Psoas muscle (tissue), 8 donors: ENCODE measurements around the gene OAF. TPM values are rescaled to one million over a fixed set of nuclear protein-coding genes. Genes with fewer than 3 reads are reported as not detected.

Experiments
- ATAC-seq, 4 donors: fragments of 200-7000 bp; cut with Tn5 transposase; one replicate each; pipeline ENCODE4 v1.9.1; 2020; ENCODE audit warnings: moderate library complexity in 3 of 4, mild to moderate bottlenecking in 2 of 4
- DNase-seq, 2 donors: peaks; one replicate each; pipeline ENCODE4 v3.0.0-alpha.2; 2020
- H3K27ac ChIP-seq: fragments of 200-600 bp; one replicate; pipeline ENCODE4 v1.8.0; 2022
- H3K27me3 ChIP-seq, 3 donors: fragments of 200-600 bp in 1 of 3; one replicate each; pipeline versions ENCODE4 v1.6.1 to v1.8.0; 2013 to 2022; ENCODE audit warnings: low read length in 2 of 3, mild to moderate bottlenecking in 2 of 3, moderate library complexity in 1 of 3; ENCODE audit not compliant: insufficient read depth in 3 of 3
- H3K36me3 ChIP-seq, 2 donors: fragments of 200-600 bp in 1 of 2; one replicate each; pipeline versions ENCODE4 v1.6.1 to v1.8.0; 2013 to 2022; ENCODE audit warnings: low read depth in 1 of 2, mild to moderate bottlenecking in 1 of 2, moderate library complexity in 1 of 2; ENCODE audit not compliant: insufficient read depth in 1 of 2
- H3K4me1 ChIP-seq: fragments of 200-600 bp; one replicate; pipeline ENCODE4 v1.8.0; 2022
- H3K4me3 ChIP-seq: fragments of 200-600 bp; one replicate; pipeline ENCODE4 v1.8.0; 2022; ENCODE audit warnings: mild to moderate bottlenecking
- H3K9me3 ChIP-seq: fragments of 200-600 bp; one replicate; pipeline ENCODE4 v1.8.0; 2022
- WGBS, 3 donors: extraction: QIAGEN DNeasy Blood & Tissue Kit; methylation state at CpG; one replicate each; pipeline versions ENCODE4 v1.1.6 to v1.1.7; 2013; 5-methylcytosine and 5-hydroxymethylcytosine counted together
- intact Hi-C, 2 donors: fragments of 100-400 bp; cut with DNase I; formaldehyde crosslinking; loops; one replicate each; pipeline versions ENCODE4 v1.11.0 to v1.14.2; 2022
- polyA plus RNA-seq, 3 donors: library from polyadenylated mRNA; stranded (reverse); fragments of 200-250 nt; gene quantifications; one replicate each; pipeline ENCODE4 v1.2.3, GENCODE V29; 2013
- total RNA-seq, 4 donors: library from RNA; stranded (reverse); fragmentation: NEBNext Ultra II Directional in 2 of 4; extraction: Animal tissue kit (Norgen Biotek cat#: 25700) in 2 of 4; gene quantifications; one replicate each; pipeline versions ENCODE4 v1.2.1 to v1.2.4, GENCODE V29; 2021 to 2023
- TF ChIP-seq, protein P1 (sequence below): fragments of 200-600 bp; IDR thresholded peaks from one replicate; pipeline ENCODE4 v1.8.0; 2022; ENCODE audit warnings: antibody characterized with exemption
- donor health status: healthy with polysubstance abuse.
- donor health status: DM: no; HTN: no; CAD: no; lungs with moderate emphysema.
- donor health status: Bipolar disorder and iron deficiency.
- donor health status: healthy.
- donor health status: DM: yes; HTN: yes; CAD: no.
- donor health status: DM: no; HTN: no; CAD: no.
- donor health status: DM: no; HTN: no; CAD: no.
- donor health status: DM: yes; HTN: yes; CAD: no.

The OAF gene
- total and polyA plus RNA-seq, 7 donors = 3.2 to 15.3 (median 8.1) TPM

GRCh38 chr11:120261931-120262330 is 51.1 kb downstream of the OAF start:
- TF ChIP-seq, protein P1, sequence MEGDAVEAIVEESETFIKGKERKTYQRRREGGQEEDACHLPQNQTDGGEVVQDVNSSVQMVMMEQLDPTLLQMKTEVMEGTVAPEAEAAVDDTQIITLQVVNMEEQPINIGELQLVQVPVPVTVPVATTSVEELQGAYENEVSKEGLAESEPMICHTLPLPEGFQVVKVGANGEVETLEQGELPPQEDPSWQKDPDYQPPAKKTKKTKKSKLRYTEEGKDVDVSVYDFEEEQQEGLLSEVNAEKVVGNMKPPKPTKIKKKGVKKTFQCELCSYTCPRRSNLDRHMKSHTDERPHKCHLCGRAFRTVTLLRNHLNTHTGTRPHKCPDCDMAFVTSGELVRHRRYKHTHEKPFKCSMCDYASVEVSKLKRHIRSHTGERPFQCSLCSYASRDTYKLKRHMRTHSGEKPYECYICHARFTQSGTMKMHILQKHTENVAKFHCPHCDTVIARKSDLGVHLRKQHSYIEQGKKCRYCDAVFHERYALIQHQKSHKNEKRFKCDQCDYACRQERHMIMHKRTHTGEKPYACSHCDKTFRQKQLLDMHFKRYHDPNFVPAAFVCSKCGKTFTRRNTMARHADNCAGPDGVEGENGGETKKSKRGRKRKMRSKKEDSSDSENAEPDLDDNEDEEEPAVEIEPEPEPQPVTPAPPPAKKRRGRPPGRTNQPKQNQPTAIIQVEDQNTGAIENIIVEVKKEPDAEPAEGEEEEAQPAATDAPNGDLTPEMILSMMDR = no peak
- no peaks in the 10 kb centered on the region for H3K4me1 ChIP-seq
- DNase-seq = no peak
- intact Hi-C loops = no loop called here
- H3K27me3 ChIP-seq = peaks cover 4 to 39% (median 7%) of the 10 kb centered on the region in 3 donors
- ATAC-seq = no peak
- H3K9me3 ChIP-seq = no peaks in the 10 kb centered on the region
- no peak overlapping the region for H3K4me3 ChIP-seq
- no peaks in the 10 kb centered on the region for H3K36me3 ChIP-seq
- WGBS, 3 donors = 73 to 98% (median 79%) methylated on average over 3 of the region's 3 CpGs
- no peak overlapping the region for H3K27ac ChIP-seq

DNA sequence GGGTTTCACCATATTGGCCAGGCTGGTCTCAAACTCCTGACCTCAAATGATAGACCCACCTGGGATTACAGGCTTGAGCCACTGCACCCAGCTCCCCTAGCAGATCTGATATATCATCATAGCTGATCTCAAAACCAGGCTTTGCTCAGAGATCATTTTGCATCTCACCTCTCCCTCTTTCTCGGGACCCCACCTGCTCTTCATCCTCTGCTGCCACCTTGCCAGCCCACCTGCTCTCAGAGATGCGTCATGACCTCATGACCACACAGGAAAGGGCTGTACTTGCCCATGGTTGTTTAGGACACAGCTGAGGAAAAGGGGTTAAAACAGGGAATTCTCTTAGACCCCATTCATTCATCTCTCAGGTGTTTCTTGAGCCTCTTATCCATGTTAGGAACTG is 56.5 kb downstream of the OAF start:
- no peaks in the 10 kb centered on the region for H3K4me1 ChIP-seq
- H3K36me3 ChIP-seq = no peaks in the 10 kb centered on the region
- WGBS, 3 donors = 54 to 59% (median 59%) methylated on average over 2 of the region's 2 CpGs
- H3K9me3 ChIP-seq = no peaks in the 10 kb centered on the region
- DNase-seq = no peak
- TF ChIP-seq, protein P1 = no peak
- intact Hi-C loops = no loop called here
- ATAC-seq = no peak
- H3K27ac ChIP-seq = no peak overlapping the region
- H3K4me3 ChIP-seq = no peak overlapping the region
- peaks cover 0 to 31% (median 5%) of the 10 kb centered on the region in 3 donors for H3K27me3 ChIP-seq

DNA sequence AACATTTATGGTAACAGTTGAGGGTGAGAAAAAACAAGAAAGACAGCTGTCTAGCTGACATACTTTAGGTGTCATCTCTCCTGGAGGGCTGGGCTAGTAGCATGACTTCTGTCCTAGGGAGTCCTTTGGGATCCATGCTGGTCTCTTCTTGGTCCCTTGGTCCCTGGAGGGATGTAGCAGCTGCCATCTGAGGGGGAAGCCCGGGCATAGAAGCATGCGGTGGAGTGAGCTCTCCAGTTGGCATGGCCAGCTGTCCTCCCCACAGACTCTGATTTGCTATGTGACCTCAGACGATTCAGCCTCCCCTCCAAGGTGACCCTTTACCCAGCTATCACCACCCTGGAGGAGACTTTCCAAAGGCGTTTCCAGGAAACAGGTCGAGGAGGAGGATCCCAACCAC is 57.9 kb downstream of the OAF start:
- Histone ChIP-seq H3K4me1 (no peaks in the 10 kb centered on the region), H3K27me3 (peaks cover 0 to 31% (median 5%) of the 10 kb centered on the region in 3 donors), H3K9me3 (no peaks in the 10 kb centered on the region), H3K36me3 (no peaks in the 10 kb centered on the region), H3K27ac (no peak overlapping the region), H3K4me3 (no peak overlapping the region)
- ATAC-seq = no peak
- TF ChIP-seq, protein P1 = no peak
- intact Hi-C loops = no loop called here
- no peak for DNase-seq
- WGBS, 3 donors = 37 to 54% (median 42%) methylated on average over 5 of the region's 5 CpGs

DNA sequence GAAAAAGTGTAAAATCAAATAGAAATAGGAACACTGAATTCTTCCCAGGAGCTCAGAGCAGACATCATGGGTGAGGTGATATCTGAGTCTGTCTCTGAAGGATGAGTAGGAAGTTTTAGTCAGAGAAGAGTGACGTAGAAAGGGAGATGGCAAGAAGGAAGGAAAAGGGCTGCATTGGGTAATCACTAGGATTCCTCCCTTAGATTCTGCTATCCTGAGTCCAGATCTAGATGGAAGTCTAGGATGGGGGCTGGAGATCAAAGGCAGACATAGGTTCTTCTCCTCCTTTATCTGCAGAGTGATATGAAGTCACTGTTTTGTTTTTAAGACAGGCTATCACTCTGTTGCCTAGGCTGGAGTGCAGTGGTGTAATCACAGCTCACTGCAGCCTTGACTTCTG is 59.6 kb downstream of the OAF start:
- Histone ChIP-seq H3K4me1 (no peaks in the 10 kb centered on the region), H3K9me3 (no peaks in the 10 kb centered on the region), H3K4me3 (no peak overlapping the region), H3K36me3 (no peaks in the 10 kb centered on the region), H3K27ac (no peak overlapping the region), H3K27me3 (peaks cover 0 to 26% (median 7%) of the 10 kb centered on the region in 3 donors)
- 77 to 91% (median 80%) methylated on average over 1 of the region's 1 CpG for WGBS, 3 donors
- DNase-seq (no peak), ATAC-seq (no peak)
- intact Hi-C loops = no loop called here
- TF ChIP-seq, protein P1 = no peak

GRCh38 chr11:120271672-120272071 is 60.8 kb downstream of the OAF start:
- Histone ChIP-seq H3K4me3 (no peak overlapping the region), H3K36me3 (no peaks in the 10 kb centered on the region), H3K27ac (no peak overlapping the region), H3K4me1 (no peaks in the 10 kb centered on the region), H3K9me3 (no peaks in the 10 kb centered on the region), H3K27me3 (peaks cover 0 to 15% (median 4%) of the 10 kb centered on the region in 3 donors)
- intact Hi-C loops = no loop called here
- WGBS, 3 donors = 74 to 85% (median 82%) methylated on average over 5 of the region's 5 CpGs
- DNase-seq (no peak), ATAC-seq (no peak)
- TF ChIP-seq, protein P1 = no peak
